A673 (cell line): Measurements from ENCODE around the gene MAP3K6. TPM values are rescaled to one million over a fixed set of nuclear protein-coding genes. Genes with fewer than 3 reads are reported as not detected.

Source experiments
- BruUV-seq: library from RNA; stranded (reverse); fragments of 400-500 nt; replicated peaks from 2 replicates; lab custom pipeline; 2021; lab: Mats Ljungman, UMichigan
- CTCF ChIA-PET: fragments of 300-600 bp; sonication (Branson Sonifier 250); formaldehyde crosslinking; loops from one replicate; lab custom pipeline; 2022; ENCODE audit warnings: antibody characterized with exemption; lab: Charles Lee
- POLR2A ChIA-PET: fragments of 300-600 bp; sonication (Branson Sonifier 250); formaldehyde crosslinking; loops from one replicate; lab custom pipeline; 2022; ENCODE audit warnings: antibody characterized with exemption; ENCODE audit not compliant: low non-redundant PET; lab: Charles Lee
- DNase-seq: peaks from one replicate; pipeline ENCODE4 v3.0.0-alpha.2; 2015; ENCODE audit warnings: low spot score
- H3K27ac ChIP-seq: fragments of 200-600 bp; sonication (generic); 2 replicates; pipeline ENCODE4 v1.5.1; 2016; ENCODE audit warnings: mixed run types, low read depth, mild to moderate bottlenecking, mixed read lengths, antibody characterized with exemption, low read length; ENCODE audit not compliant: poor library complexity, severe bottlenecking
- H3K27me3 ChIP-seq: fragments of 200-600 bp; sonication (generic); replicated peaks from 2 replicates; pipeline ENCODE4 v1.6.1; 2017; ENCODE audit warnings: mixed run types, low read depth, mild to moderate bottlenecking, mixed read lengths, antibody characterized with exemption, low read length; ENCODE audit not compliant: insufficient read depth, poor library complexity
- H3K36me3 ChIP-seq: fragments of 200-600 bp; sonication (generic); 2 replicates; pipeline ENCODE4 v1.6.1; 2016; ENCODE audit warnings: mixed run types, mild to moderate bottlenecking, mixed read lengths, antibody characterized with exemption, low read length; ENCODE audit not compliant: insufficient read depth, poor library complexity, severe bottlenecking
- H3K4me1 ChIP-seq: fragments of 200-600 bp; sonication (generic); 2 replicates; pipeline ENCODE4 v1.6.1; 2017; ENCODE audit warnings: mixed run types, mild to moderate bottlenecking, mixed read lengths, antibody characterized with exemption, low read length; ENCODE audit not compliant: insufficient read depth, poor library complexity, severe bottlenecking
- H3K4me3 ChIP-seq: fragments of 200-600 bp; sonication (generic); 2 replicates; pipeline ENCODE4 v1.5.1; 2016; ENCODE audit warnings: low read depth, mixed run types, mild to moderate bottlenecking, mixed read lengths, low read length; ENCODE audit not compliant: poor library complexity, severe bottlenecking
- H3K9me3 ChIP-seq: fragments of 200-600 bp; sonication (generic); 2 replicates; pipeline ENCODE4 v1.6.1; 2016; ENCODE audit warnings: mixed run types, low read depth, mild to moderate bottlenecking, mixed read lengths, antibody characterized with exemption, low read length; ENCODE audit not compliant: poor library complexity, severe bottlenecking
- EZH2 ChIP-seq: fragments of 200-600 bp; sonication (generic); IDR thresholded peaks from 2 replicates; pipeline ENCODE4 v1.6.1; 2017; ENCODE audit warnings: borderline replicate concordance, low read depth, mild to moderate bottlenecking, mixed read lengths, antibody characterized with exemption, low read length; ENCODE audit not compliant: poor library complexity, severe bottlenecking
- intact Hi-C: fragments of 100-400 bp; cut with micrococcal nuclease; formaldehyde crosslinking; loops from one replicate; pipeline ENCODE4 v1.10.0; 2022; ENCODE audit not compliant: unreplicated experiment
- total RNA-seq: library from RNA; stranded (reverse); gene quantifications from 2 replicates; pipeline ENCODE4 v1.2.3, GENCODE V29; 2021
- TF ChIP-seq, protein P1 (sequence below): fragments of 300-800, 200-600 bp; sonication (generic); conservative IDR thresholded peaks from 2 replicates; pipeline ENCODE4 v1.5.1; 2017; ENCODE audit warnings: low read depth, mild to moderate bottlenecking, antibody characterized with exemption, low read length, moderate library complexity, mixed read lengths

MAP3K6 gene
- total RNA-seq, 1 experiment from 2014 or later: 2.4 TPM

DNA sequence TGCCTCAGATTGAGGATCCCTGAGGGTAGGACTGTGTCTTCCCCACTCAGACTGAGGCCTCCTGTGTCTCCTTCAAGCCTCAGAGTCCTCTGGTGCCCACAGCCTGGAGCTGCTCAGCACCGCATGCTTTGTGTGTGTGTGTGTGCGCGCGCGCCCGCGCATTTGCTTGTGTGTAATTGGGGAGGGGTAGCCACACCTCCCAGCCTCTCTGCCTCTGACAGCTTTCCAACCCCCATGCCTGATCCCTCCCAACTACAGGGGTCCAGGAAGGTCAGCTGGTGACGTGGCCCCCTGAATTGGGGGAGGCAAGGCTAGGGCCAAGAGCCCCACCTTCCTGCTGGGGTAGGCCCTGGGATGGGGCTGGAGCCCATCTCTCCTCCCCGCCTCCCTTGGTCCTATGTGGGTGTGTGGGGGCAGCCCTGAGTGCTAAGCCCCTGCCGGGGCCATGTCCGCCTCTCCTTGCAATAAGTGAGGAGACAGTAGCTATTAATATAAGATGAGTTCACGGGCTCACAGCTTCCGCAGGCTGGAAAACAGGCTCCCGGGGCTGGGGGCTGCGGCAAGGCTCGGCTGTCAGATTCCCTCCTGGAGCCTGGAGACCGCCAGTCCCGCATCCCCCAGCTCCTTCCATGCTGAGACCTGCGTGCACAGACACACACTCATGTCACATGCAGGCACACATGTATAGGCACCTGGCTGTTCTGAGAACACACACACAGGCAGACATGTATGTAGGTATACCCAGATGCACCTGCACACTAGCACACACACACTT is 32.7 kb upstream of the MAP3K6 start:
- TF ChIP-seq EZH2: no peak
- TF ChIP-seq, protein P1, sequence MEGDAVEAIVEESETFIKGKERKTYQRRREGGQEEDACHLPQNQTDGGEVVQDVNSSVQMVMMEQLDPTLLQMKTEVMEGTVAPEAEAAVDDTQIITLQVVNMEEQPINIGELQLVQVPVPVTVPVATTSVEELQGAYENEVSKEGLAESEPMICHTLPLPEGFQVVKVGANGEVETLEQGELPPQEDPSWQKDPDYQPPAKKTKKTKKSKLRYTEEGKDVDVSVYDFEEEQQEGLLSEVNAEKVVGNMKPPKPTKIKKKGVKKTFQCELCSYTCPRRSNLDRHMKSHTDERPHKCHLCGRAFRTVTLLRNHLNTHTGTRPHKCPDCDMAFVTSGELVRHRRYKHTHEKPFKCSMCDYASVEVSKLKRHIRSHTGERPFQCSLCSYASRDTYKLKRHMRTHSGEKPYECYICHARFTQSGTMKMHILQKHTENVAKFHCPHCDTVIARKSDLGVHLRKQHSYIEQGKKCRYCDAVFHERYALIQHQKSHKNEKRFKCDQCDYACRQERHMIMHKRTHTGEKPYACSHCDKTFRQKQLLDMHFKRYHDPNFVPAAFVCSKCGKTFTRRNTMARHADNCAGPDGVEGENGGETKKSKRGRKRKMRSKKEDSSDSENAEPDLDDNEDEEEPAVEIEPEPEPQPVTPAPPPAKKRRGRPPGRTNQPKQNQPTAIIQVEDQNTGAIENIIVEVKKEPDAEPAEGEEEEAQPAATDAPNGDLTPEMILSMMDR: no peak
- H3K36me3 ChIP-seq: no peaks in the 10 kb centered on the region
- intact Hi-C loops: loop anchor here (5.0 kb wide), 1 partner anchor 268 kb away; no protein-coding TSS in a partner anchor
- no peak for DNase-seq
- BruUV-seq: no TSS peak
- H3K4me3 ChIP-seq: no peak overlapping the region
- POLR2A ChIA-PET: no interaction called here
- no peak overlapping the region for H3K27ac ChIP-seq
- CTCF ChIA-PET: interaction anchor here (0.9 to 1.2 kb wide), 2 partner anchors 97 to 99 kb away, joined by 3 to 4 read pairs; no protein-coding TSS in a partner anchor
- H3K4me1 ChIP-seq: no peaks in the 10 kb centered on the region
- no peaks in the 10 kb centered on the region for H3K9me3 ChIP-seq
- no peaks in the 10 kb centered on the region for H3K27me3 ChIP-seq

DNA sequence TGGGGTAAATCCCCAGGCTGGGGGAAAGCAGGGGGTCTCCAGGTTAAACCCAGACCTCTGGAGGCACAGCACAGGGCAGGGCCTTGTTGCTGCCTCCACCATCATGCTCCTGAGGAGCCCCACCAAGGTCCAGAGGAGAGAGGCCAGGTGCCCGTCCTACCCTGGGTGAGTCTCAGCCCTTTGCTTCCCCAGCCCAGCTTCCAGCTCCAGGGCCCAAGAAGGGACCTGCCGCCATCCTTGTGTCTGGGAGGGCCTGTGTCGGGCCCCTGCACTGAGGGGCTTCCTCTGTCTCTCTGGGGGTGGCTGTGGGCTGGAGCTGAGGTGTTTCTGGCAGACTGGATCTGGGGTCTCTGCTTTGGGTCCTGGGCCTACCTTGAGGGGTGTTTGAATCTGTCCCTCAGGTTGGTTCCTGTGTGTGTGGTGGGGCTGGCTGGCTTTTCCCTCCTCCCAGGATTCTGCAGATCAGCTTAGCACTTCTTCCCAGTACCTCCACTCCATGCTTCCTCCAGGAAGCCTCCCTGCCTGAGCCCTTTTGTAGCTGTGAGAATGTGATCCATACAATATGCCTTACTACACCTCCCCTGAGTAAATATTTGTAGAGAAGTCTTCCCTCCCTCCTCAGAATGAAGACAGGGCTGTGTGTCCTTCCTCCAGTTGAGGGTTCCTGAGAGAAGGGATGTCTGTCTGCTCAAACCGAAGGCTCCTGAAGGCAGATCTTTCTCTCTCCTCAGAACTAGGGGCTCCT is 31.8 kb upstream of the MAP3K6 start:
- Histone ChIP-seq H3K27ac (no peak overlapping the region), H3K4me1 (no peaks in the 10 kb centered on the region), H3K9me3 (no peaks in the 10 kb centered on the region), H3K4me3 (no peak overlapping the region), H3K27me3 (no peaks in the 10 kb centered on the region), H3K36me3 (no peaks in the 10 kb centered on the region)
- ChIA-PET CTCF (interaction anchor here (0.6 to 1.2 kb wide), 4 partner anchors 96 to 268 kb away, joined by 3 to 5 read pairs (median 4); no protein-coding TSS in a partner anchor), POLR2A (no interaction called here)
- intact Hi-C loops: no loop called here
- no peak for DNase-seq
- BruUV-seq: no TSS peak
- no peak for TF ChIP-seq EZH2

GRCh38 chr1:27397749-27398148 is 31.0 kb upstream of the MAP3K6 start:
- intact Hi-C loops: no loop called here
- Histone ChIP-seq H3K9me3 (no peaks in the 10 kb centered on the region), H3K27ac (no peak overlapping the region), H3K4me3 (no peak overlapping the region), H3K36me3 (no peaks in the 10 kb centered on the region), H3K27me3 (no peaks in the 10 kb centered on the region), H3K4me1 (peaks cover 4% of the 10 kb centered on the region)
- BruUV-seq: no TSS peak
- TF ChIP-seq, protein P1: no peak
- no peak for TF ChIP-seq EZH2
- ChIA-PET POLR2A (interaction anchor here (0.6 kb wide), 1 partner anchor 60 kb away, joined by 3 read pairs; no protein-coding TSS in a partner anchor), CTCF (interaction anchor here (0.6 to 1.6 kb wide), 4 partner anchors 32 to 269 kb away, joined by 3 to 5 read pairs (median 4); no protein-coding TSS in a partner anchor)
- no peak for DNase-seq
